Activated gamma-delta T cell (primary cell): Measurements from ENCODE around the gene IFITM1.
"Not testable (repeated sequence)": the region's sequence is repeated elsewhere in the genome, so short reads cannot be mapped to it uniquely, and the experiment has no call there.

Experiments used
- DNase-seq: peaks from one replicate; lab custom pipeline; 2025; lab: John Stamatoyannopoulos, UW

Gene IFITM1

GRCh38 chr11:326592-326841, 12.7 kb downstream of the IFITM1 start:
- DNase-seq = no peak

GRCh38 chr11:326842-327580, 13.2 kb downstream of the IFITM1 start:
- DNase-seq = no peak

GRCh38 chr11:327581-327923, 13.7 kb downstream of the IFITM1 start:
- DNase-seq = no peak

GRCh38 chr11:328012-328411, 14.2 kb downstream of the IFITM1 start:
- DNase-seq = no peak

GRCh38 chr11:328516-329100, 14.8 kb downstream of the IFITM1 start:
- DNase-seq = not testable (repeated sequence)

GRCh38 chr11:329886-330253, 16.0 kb downstream of the IFITM1 start:
- no peak for DNase-seq

GRCh38 chr11:330307-330693, 16.5 kb downstream of the IFITM1 start:
- no peak for DNase-seq

GRCh38 chr11:330694-331357, 17.0 kb downstream of the IFITM1 start:
- DNase-seq = no peak

GRCh38 chr11:331358-332060, 17.7 kb downstream of the IFITM1 start:
- no peak for DNase-seq

- DNase-seq = no peak
These were observed 19.0 kb downstream of the IFITM1 start for GRCh38 chr11:332651-333480.

- DNase-seq = not testable (repeated sequence)
These were observed 19.9 kb downstream of the IFITM1 start for GRCh38 chr11:333616-334263.

GRCh38 chr11:334264-334994, 20.6 kb downstream of the IFITM1 start:
- DNase-seq = no peak

GRCh38 chr11:335779-336658, 22.2 kb downstream of the IFITM1 start:
- DNase-seq = no peak

GRCh38 chr11:336659-337198, 22.9 kb downstream of the IFITM1 start:
- DNase-seq = no peak

GRCh38 chr11:337711-338110, 23.9 kb downstream of the IFITM1 start:
- DNase-seq = no peak

- DNase-seq = no peak
These were observed 26.1 kb downstream of the IFITM1 start for GRCh38 chr11:339963-340362.

- DNase-seq = no peak
These were observed 27.0 kb downstream of the IFITM1 start for GRCh38 chr11:340539-341512.

- no peak for DNase-seq
These were observed 28.5 kb downstream of the IFITM1 start for GRCh38 chr11:342328-342727.
